Body of pancreas (tissue), 4 donors: ENCODE data around the gene RECQL5.

ENCODE experiments used
- POLR2A ChIP-seq, 3 donors: fragments of 450-650 bp; IDR thresholded peaks; one replicate each; pipeline ENCODE4 v1.6.1; 2016; ENCODE audit warnings: antibody characterized with exemption in 3 of 3, mild to moderate bottlenecking in 2 of 3
- TF ChIP-seq, protein P1 (sequence below), 7 experiments: fragments of 450-650 bp in 4 of 7; fragments of 200-600 bp in 3 of 7; sonication (generic) in 3 of 7; IDR thresholded peaks; one replicate each; pipeline ENCODE4 v1.5.1; 2016 to 2019; ENCODE audit warnings: antibody characterized with exemption in 7 of 7

DNA sequence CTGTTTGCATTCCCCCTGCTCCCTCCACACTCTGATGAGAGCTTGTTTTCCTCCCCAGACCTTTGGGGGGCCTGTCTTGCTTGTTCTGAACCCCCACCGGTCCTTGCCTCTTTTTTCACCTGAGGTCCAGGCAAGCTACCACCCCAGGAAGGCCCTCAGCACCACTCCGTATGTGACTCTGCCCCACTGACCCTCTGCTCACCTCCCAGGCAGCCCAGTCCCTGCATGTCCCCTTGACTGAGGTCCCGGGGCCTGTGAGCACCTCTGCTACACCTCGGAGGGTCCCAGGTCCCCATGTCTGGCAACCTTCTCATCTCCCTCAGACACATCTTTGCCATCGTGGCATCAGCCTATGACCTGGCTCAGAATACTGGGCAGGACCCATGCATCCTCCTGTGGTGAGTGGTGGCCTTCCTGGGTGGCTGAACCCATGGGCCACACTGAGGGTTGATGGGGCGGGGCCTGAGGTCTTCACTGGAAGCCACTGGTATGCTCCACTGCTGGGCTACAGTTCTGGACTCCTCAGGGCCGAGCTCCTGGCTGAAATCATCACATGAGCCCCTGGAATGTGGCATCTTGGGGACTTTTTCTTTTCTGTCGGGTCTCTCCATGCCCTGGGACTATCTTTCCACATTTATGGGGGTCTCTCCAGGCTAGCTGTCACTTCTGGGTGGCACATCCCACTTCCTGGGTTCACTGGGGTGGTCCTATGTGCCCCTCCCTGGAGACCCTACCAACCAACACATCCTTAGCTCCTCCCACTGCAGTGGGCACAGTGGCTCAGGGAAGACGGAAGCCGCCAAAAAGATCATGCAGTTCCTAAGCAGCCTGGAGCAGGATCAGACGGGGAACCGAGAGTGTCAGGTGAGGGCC is 75.9 kb downstream of the RECQL5 start:
- TF ChIP-seq, protein P1, sequence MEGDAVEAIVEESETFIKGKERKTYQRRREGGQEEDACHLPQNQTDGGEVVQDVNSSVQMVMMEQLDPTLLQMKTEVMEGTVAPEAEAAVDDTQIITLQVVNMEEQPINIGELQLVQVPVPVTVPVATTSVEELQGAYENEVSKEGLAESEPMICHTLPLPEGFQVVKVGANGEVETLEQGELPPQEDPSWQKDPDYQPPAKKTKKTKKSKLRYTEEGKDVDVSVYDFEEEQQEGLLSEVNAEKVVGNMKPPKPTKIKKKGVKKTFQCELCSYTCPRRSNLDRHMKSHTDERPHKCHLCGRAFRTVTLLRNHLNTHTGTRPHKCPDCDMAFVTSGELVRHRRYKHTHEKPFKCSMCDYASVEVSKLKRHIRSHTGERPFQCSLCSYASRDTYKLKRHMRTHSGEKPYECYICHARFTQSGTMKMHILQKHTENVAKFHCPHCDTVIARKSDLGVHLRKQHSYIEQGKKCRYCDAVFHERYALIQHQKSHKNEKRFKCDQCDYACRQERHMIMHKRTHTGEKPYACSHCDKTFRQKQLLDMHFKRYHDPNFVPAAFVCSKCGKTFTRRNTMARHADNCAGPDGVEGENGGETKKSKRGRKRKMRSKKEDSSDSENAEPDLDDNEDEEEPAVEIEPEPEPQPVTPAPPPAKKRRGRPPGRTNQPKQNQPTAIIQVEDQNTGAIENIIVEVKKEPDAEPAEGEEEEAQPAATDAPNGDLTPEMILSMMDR (IDR thresholded peaks at IDR 0.05) = no peak
- TF ChIP-seq POLR2A (IDR thresholded peaks at IDR 0.05) = no peak
